ENCODE results near the gene EEFSEC.

DNA sequence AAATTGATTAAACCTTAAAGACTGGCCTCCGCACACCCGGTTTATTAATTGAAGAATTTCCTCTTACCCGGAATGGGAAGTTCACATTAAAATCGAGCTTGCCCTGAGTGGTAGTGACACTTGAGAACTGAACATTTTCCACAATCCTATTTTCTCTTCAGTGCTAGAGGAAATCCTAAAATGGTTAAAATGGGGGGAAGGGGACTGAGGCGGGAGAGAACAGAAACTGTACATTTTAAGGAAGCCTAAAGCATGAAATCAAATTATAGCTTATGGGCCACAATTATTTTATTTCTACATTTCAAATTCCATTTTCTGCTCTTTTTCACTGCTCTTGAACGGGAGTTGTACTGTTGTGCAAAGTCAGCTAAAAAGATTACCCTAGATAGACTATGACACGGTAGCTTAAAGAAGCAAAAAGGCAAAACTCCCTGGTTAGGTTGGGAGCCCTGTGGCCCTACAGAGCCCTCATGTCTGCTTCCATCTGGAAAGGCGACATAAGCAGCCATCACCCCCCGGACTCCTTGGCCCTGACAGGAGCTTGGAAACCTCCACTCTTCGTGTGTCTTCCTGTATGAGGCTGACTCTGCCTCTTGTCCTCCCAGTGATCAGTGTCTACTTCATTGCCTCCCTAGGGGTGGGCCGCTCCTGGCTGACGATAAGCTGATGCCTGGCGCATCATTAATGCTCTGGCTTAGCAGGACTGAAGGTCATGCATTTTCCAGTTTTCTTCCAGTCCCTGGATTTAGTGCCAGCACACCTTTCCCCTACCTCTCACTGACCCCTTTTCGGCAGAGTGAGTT, 79.3 kb downstream of the EEFSEC start:
- TF ChIP-seq, protein P1, sequence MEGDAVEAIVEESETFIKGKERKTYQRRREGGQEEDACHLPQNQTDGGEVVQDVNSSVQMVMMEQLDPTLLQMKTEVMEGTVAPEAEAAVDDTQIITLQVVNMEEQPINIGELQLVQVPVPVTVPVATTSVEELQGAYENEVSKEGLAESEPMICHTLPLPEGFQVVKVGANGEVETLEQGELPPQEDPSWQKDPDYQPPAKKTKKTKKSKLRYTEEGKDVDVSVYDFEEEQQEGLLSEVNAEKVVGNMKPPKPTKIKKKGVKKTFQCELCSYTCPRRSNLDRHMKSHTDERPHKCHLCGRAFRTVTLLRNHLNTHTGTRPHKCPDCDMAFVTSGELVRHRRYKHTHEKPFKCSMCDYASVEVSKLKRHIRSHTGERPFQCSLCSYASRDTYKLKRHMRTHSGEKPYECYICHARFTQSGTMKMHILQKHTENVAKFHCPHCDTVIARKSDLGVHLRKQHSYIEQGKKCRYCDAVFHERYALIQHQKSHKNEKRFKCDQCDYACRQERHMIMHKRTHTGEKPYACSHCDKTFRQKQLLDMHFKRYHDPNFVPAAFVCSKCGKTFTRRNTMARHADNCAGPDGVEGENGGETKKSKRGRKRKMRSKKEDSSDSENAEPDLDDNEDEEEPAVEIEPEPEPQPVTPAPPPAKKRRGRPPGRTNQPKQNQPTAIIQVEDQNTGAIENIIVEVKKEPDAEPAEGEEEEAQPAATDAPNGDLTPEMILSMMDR (conservative IDR thresholded peaks at IDR 0.05; ENCODE audit: low read depth in 2 of 2) = no peak
- TF ChIP-seq JUNB (IDR thresholded peaks at IDR 0.05; ENCODE audit: unreplicated experiment) (no peak), EZH2 (IDR thresholded peaks at IDR 0.05; ENCODE audit: low read depth, unreplicated experiment) (no peak), POLR2AphosphoS5 (IDR thresholded peaks at IDR 0.05; ENCODE audit: low read depth) (no peak), EZH2phosphoT487 (IDR thresholded peaks at IDR 0.05; ENCODE audit: unreplicated experiment) (no peak), ZNF331 (CRISPR knock-in tag; IDR thresholded peaks at IDR 0.05; ENCODE audit: low read depth) (no peak), CREB1 (CRISPR knock-in tag; IDR thresholded peaks at IDR 0.05; ENCODE audit: low read depth) (no peak)
- TF ChIP-seq, protein P2, sequence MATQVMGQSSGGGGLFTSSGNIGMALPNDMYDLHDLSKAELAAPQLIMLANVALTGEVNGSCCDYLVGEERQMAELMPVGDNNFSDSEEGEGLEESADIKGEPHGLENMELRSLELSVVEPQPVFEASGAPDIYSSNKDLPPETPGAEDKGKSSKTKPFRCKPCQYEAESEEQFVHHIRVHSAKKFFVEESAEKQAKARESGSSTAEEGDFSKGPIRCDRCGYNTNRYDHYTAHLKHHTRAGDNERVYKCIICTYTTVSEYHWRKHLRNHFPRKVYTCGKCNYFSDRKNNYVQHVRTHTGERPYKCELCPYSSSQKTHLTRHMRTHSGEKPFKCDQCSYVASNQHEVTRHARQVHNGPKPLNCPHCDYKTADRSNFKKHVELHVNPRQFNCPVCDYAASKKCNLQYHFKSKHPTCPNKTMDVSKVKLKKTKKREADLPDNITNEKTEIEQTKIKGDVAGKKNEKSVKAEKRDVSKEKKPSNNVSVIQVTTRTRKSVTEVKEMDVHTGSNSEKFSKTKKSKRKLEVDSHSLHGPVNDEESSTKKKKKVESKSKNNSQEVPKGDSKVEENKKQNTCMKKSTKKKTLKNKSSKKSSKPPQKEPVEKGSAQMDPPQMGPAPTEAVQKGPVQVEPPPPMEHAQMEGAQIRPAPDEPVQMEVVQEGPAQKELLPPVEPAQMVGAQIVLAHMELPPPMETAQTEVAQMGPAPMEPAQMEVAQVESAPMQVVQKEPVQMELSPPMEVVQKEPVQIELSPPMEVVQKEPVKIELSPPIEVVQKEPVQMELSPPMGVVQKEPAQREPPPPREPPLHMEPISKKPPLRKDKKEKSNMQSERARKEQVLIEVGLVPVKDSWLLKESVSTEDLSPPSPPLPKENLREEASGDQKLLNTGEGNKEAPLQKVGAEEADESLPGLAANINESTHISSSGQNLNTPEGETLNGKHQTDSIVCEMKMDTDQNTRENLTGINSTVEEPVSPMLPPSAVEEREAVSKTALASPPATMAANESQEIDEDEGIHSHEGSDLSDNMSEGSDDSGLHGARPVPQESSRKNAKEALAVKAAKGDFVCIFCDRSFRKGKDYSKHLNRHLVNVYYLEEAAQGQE (IDR thresholded peaks at IDR 0.05; ENCODE audit: unreplicated experiment) = no peak
- TF ChIP-seq, protein P3, sequence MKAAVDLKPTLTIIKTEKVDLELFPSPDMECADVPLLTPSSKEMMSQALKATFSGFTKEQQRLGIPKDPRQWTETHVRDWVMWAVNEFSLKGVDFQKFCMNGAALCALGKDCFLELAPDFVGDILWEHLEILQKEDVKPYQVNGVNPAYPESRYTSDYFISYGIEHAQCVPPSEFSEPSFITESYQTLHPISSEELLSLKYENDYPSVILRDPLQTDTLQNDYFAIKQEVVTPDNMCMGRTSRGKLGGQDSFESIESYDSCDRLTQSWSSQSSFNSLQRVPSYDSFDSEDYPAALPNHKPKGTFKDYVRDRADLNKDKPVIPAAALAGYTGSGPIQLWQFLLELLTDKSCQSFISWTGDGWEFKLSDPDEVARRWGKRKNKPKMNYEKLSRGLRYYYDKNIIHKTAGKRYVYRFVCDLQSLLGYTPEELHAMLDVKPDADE (IDR thresholded peaks at IDR 0.05) = no peak
